ENCODE measurements around the gene BHLHE23. TPM values are rescaled to one million over a fixed set of nuclear protein-coding genes. Genes with fewer than 3 reads are reported as not detected.
"Not testable (repeated sequence)": the region's sequence is repeated elsewhere in the genome, so short reads cannot be mapped to it uniquely, and the experiment has no call there.

BHLHE23 gene
- total RNA-seq, 1 donor from 2014 or later = not detected

GRCh38 chr20:63044204-63044600, 37.4 kb upstream of the BHLHE23 start:
- H3K36me3 ChIP-seq (ENCODE audit: control insufficient read depth in 3 of 3, insufficient read depth in 3 of 3, low read length in 3 of 3) = no peaks in the 10 kb centered on the region
- H3K27me3 ChIP-seq (ENCODE audit: control insufficient read depth in 3 of 3, insufficient read depth in 3 of 3, low read length in 3 of 3) = peaks cover 44 to 68% (median 53%) of the 10 kb centered on the region in 3 donors
- H3K9me3 ChIP-seq (ENCODE audit: control insufficient read depth in 3 of 3, low read length in 3 of 3) = no peaks in the 10 kb centered on the region
- no peak overlapping the region for H3K27ac ChIP-seq (ENCODE audit: low read depth, low read length)
- no peak overlapping the region for H3K9ac ChIP-seq (ENCODE audit: low read depth in 1 of 3, low read length in 3 of 3)
- H3K4me1 ChIP-seq (ENCODE audit: control insufficient read depth in 3 of 3, insufficient read depth in 3 of 3, low read length in 3 of 3) = no peaks in the 10 kb centered on the region
- no peak overlapping the region for H3K4me3 ChIP-seq (ENCODE audit: low read length in 3 of 3)

DNA sequence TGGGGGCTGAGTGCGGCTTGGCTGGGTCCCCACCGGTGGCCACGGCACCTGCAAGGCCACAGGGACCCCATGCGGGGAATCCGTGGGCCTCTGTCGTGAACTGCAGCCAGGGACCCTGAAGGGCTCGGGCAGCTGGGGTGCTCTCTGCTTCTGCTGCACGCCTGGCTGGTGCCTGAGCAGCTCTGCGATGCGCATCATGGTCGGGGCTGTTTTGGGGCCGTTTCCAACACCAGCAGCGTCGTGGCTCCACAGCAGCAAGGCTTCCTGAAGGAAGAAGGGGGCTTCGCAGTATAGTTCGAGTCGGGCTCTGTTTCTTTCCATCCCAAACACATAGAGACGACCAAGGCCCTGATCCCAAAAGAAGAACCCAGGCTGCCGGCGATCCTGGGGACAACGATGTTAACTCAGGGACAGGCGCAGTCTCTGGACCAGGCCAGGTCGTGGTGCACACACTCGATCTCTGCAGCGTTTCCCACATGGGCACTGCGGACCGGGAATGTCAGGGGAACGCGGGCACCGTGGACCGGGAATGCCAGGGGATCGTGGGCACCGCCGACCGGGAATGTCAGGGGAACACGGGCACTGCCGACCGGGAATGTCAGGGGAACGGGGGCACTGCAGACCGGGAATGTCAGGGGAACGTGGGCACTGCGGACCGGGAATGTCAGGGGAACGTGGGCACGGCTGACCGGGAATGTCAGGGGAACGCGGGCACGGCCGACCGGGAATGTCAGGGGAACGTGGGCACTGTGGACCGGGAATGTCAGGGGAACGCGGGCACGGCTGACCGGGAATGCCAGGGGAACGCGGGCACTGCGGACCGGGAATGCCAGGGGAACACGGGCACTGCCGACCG, 36.8 kb upstream of the BHLHE23 start:
- no peak overlapping the region for H3K4me3 ChIP-seq (ENCODE audit: low read length in 3 of 3)
- no peak overlapping the region for H3K27ac ChIP-seq (ENCODE audit: low read depth, low read length)
- H3K4me1 ChIP-seq (ENCODE audit: control insufficient read depth in 3 of 3, insufficient read depth in 3 of 3, low read length in 3 of 3) = no peaks in the 10 kb centered on the region
- H3K9me3 ChIP-seq (ENCODE audit: control insufficient read depth in 3 of 3, low read length in 3 of 3) = no peaks in the 10 kb centered on the region
- H3K36me3 ChIP-seq (ENCODE audit: control insufficient read depth in 3 of 3, insufficient read depth in 3 of 3, low read length in 3 of 3) = no peaks in the 10 kb centered on the region
- peaks cover 44 to 67% (median 50%) of the 10 kb centered on the region in 3 donors for H3K27me3 ChIP-seq (ENCODE audit: control insufficient read depth in 3 of 3, insufficient read depth in 3 of 3, low read length in 3 of 3)
- H3K9ac ChIP-seq (ENCODE audit: low read depth in 1 of 3, low read length in 3 of 3) = no peak overlapping the region

DNA sequence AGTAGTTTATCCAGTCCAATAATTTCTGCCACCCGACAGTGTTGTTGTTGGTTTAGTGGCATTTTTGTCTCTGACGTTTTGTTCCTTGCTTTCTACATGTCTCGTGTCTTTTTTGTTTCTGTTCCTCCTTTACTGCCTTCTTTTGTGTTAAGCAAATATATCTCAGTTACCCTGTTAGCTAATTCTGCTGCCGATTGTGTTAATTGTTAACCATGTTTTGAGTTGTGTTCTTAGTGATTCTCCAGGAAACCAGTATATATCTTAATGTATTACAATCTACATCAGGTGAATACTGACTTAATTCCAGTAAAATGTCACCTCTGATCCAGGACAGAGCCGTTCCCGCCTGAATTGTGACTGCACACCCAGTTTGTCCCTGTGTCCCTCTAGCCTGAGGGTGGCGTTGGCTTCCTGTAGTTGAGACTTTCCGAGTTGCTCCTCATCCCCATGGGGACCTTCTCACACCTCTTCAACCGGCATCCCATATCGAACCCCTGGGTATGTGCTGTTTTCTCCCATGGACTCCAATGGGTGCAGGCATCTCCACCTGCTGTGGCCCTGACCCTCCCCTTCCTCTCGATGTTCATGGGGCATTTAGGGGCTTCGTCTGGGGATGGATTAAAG, 35.8 kb upstream of the BHLHE23 start:
- Histone ChIP-seq H3K36me3 (ENCODE audit: control insufficient read depth in 3 of 3, insufficient read depth in 3 of 3, low read length in 3 of 3) (no peaks in the 10 kb centered on the region), H3K9me3 (ENCODE audit: control insufficient read depth in 3 of 3, low read length in 3 of 3) (peaks cover 0 to 2% (median 0%) of the 10 kb centered on the region in 3 donors), H3K4me3 (ENCODE audit: low read length in 3 of 3) (no peak overlapping the region), H3K4me1 (ENCODE audit: control insufficient read depth in 3 of 3, insufficient read depth in 3 of 3, low read length in 3 of 3) (no peaks in the 10 kb centered on the region), H3K27me3 (ENCODE audit: control insufficient read depth in 3 of 3, insufficient read depth in 3 of 3, low read length in 3 of 3) (peaks cover 40 to 69% (median 45%) of the 10 kb centered on the region in 3 donors), H3K27ac (ENCODE audit: low read depth, low read length) (no peak overlapping the region), H3K9ac (ENCODE audit: low read depth in 1 of 3, low read length in 3 of 3) (no peak overlapping the region)

- Histone ChIP-seq H3K27ac (ENCODE audit: low read depth, low read length) (no peak overlapping the region), H3K9me3 (ENCODE audit: control insufficient read depth in 3 of 3, low read length in 3 of 3) (peaks cover 0 to 2% (median 0%) of the 10 kb centered on the region in 3 donors), H3K27me3 (ENCODE audit: control insufficient read depth in 3 of 3, insufficient read depth in 3 of 3, low read length in 3 of 3) (peaks cover 38 to 63% (median 40%) of the 10 kb centered on the region in 3 donors), H3K9ac (ENCODE audit: low read depth in 1 of 3, low read length in 3 of 3) (no peak overlapping the region), H3K4me1 (ENCODE audit: control insufficient read depth in 3 of 3, insufficient read depth in 3 of 3, low read length in 3 of 3) (no peaks in the 10 kb centered on the region), H3K4me3 (ENCODE audit: low read length in 3 of 3) (no peak overlapping the region), H3K36me3 (ENCODE audit: control insufficient read depth in 3 of 3, insufficient read depth in 3 of 3, low read length in 3 of 3) (no peaks in the 10 kb centered on the region)
These were observed 35.0 kb upstream of the BHLHE23 start for GRCh38 chr20:63041776-63042175.

DNA sequence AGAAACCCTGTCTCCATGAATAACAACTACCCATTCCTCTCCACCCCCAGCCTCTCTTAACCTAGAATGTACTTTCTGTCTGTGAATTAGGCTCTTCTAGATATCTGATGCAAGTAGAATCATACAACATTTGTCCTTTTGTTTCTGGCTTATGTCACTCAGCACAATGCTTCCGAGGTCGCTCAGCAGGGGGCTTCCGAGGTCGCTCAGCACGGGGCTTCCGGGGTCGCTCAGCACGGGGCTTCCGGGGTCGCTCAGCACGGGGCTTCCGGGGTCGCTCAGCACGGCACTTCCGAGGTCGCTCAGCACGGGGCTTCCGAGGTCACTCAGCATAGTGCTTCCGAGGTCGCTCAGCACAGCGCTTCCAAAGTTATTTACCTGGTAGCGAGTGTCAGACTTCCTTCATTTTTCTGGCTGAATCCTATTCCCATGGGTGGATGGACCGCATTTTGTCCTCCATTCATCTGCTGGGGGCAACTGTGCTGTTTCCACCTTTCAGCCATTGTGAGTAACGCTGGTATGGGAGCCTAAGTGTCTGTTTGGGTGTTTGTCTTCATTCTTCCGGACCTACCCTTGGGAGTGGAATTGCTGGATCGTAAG, 31.0 kb upstream of the BHLHE23 start:
- H3K27me3 ChIP-seq (ENCODE audit: control insufficient read depth in 3 of 3, insufficient read depth in 3 of 3, low read length in 3 of 3) = peaks cover 40 to 62% (median 51%) of the 10 kb centered on the region in 3 donors

GRCh38 chr20:63036291-63036690, 29.5 kb upstream of the BHLHE23 start:
- no peak overlapping the region for H3K27ac ChIP-seq (ENCODE audit: low read depth, low read length)
- H3K9me3 ChIP-seq (ENCODE audit: control insufficient read depth in 3 of 3, low read length in 3 of 3) = peaks cover 0 to 2% (median 0%) of the 10 kb centered on the region in 3 donors
- H3K9ac ChIP-seq (ENCODE audit: low read depth in 1 of 3, low read length in 3 of 3) = no peak overlapping the region
- H3K4me3 ChIP-seq (ENCODE audit: low read length in 3 of 3) = no peak overlapping the region
- H3K27me3 ChIP-seq (ENCODE audit: control insufficient read depth in 3 of 3, insufficient read depth in 3 of 3, low read length in 3 of 3) = peaks cover 52 to 72% (median 59%) of the 10 kb centered on the region in 3 donors
- no peaks in the 10 kb centered on the region for H3K36me3 ChIP-seq (ENCODE audit: control insufficient read depth in 3 of 3, insufficient read depth in 3 of 3, low read length in 3 of 3)
- H3K4me1 ChIP-seq (ENCODE audit: control insufficient read depth in 3 of 3, insufficient read depth in 3 of 3, low read length in 3 of 3) = peaks cover 0 to 4% (median 0%) of the 10 kb centered on the region in 3 donors

More for the DNA sequence above, 31.0 kb upstream of the BHLHE23 start:
- Histone ChIP-seq H3K4me1 (ENCODE audit: control insufficient read depth in 3 of 3, insufficient read depth in 3 of 3, low read length in 3 of 3) (peaks cover 0 to 4% (median 0%) of the 10 kb centered on the region in 3 donors), H3K9ac (ENCODE audit: low read depth in 1 of 3, low read length in 3 of 3) (no peak overlapping the region), H3K36me3 (ENCODE audit: control insufficient read depth in 3 of 3, insufficient read depth in 3 of 3, low read length in 3 of 3) (no peaks in the 10 kb centered on the region), H3K9me3 (ENCODE audit: control insufficient read depth in 3 of 3, low read length in 3 of 3) (peaks cover 0 to 2% (median 0%) of the 10 kb centered on the region in 3 donors), H3K27ac (ENCODE audit: low read depth, low read length) (no peak overlapping the region), H3K4me3 (ENCODE audit: low read length in 3 of 3) (no peak overlapping the region)

- Histone ChIP-seq H3K9me3 (ENCODE audit: control insufficient read depth in 3 of 3, low read length in 3 of 3) (peaks cover 0 to 2% (median 0%) of the 10 kb centered on the region in 3 donors), H3K9ac (ENCODE audit: low read depth in 1 of 3, low read length in 3 of 3) (no peak overlapping the region), H3K4me3 (ENCODE audit: low read length in 3 of 3) (no peak overlapping the region), H3K36me3 (ENCODE audit: control insufficient read depth in 3 of 3, insufficient read depth in 3 of 3, low read length in 3 of 3) (no peaks in the 10 kb centered on the region), H3K27ac (ENCODE audit: low read depth, low read length) (no peak overlapping the region), H3K4me1 (ENCODE audit: control insufficient read depth in 3 of 3, insufficient read depth in 3 of 3, low read length in 3 of 3) (peaks cover 0 to 4% (median 0%) of the 10 kb centered on the region in 3 donors), H3K27me3 (ENCODE audit: control insufficient read depth in 3 of 3, insufficient read depth in 3 of 3, low read length in 3 of 3) (peaks cover 52 to 74% (median 59%) of the 10 kb centered on the region in 3 donors)
These were observed 28.9 kb upstream of the BHLHE23 start for GRCh38 chr20:63035603-63036185.

DNA sequence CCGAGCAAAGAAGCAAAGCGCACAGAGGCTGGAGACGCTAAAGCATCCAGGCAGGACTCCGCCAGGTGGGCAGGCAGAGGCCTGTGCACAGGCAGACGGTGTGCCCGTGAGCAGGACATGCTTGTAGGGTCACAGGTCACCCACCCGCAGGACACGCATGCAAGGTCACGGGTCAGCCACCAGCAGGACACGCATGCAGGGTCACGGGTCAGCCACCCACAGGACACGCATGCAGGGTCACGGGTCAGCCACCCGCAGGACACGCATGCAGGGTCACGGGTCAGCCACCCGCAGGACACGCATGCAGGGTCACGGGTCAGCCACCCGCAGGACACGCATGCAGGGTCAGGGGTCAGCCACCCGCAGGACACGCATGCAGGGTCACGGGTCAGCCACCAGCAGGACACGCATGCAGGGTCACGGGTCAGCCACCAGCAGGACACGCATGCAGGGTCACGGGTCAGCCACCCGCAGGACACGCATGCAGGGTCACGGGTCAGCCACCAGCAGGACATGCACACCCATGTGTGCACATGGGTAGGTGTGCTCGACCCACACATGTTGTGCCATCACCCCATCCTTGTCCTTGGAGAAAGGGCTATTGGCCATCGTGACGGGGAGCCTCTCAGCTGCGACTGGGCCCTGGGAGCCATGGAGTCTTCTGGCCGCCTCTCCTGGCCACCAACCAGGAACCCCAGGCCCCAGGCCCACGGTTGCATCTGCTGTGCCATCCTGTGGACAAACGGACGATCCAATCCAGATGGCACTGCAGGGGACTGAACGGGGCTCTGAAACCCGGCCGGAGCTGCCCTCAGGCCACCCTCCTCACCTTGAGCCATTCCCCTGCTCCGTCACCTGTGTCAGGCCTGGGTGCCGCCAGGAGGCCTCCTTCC, 28.2 kb upstream of the BHLHE23 start:
- not testable (repeated sequence) for H3K36me3 ChIP-seq (ENCODE audit: control insufficient read depth in 3 of 3, insufficient read depth in 3 of 3, low read length in 3 of 3); H3K4me1 ChIP-seq (ENCODE audit: control insufficient read depth in 3 of 3, insufficient read depth in 3 of 3, low read length in 3 of 3); H3K4me3 ChIP-seq (ENCODE audit: low read length in 3 of 3); H3K27ac ChIP-seq (ENCODE audit: low read depth, low read length); H3K9me3 ChIP-seq (ENCODE audit: control insufficient read depth in 3 of 3, low read length in 3 of 3); H3K9ac ChIP-seq (ENCODE audit: low read depth in 1 of 3, low read length in 3 of 3)
- H3K27me3 ChIP-seq (ENCODE audit: control insufficient read depth in 3 of 3, insufficient read depth in 3 of 3, low read length in 3 of 3) = peaks cover 60 to 77% (median 66%) of the 10 kb centered on the region in 3 donors
